MG63 (cell line): ENCODE results near the gene PLK5. TPM values are rescaled to one million over a fixed set of nuclear protein-coding genes. Genes with fewer than 3 reads are reported as not detected.

Experiments used
- DNase-seq: peaks from one replicate; pipeline ENCODE4 v3.0.0-alpha.2; 2020
- H3K27me3 ChIP-seq: fragments of 250-450 bp; sonication (Bioruptor Pico); 2 replicates; pipeline ENCODE4 v1.5.1; 2020; ENCODE audit warnings: mild to moderate bottlenecking, moderate library complexity
- H3K36me3 ChIP-seq: fragments of 250-450 bp; sonication (Bioruptor Pico); 2 replicates; pipeline ENCODE4 v1.5.1; 2020; ENCODE audit warnings: mild to moderate bottlenecking, moderate library complexity
- H3K4me3 ChIP-seq: fragments of 250-450 bp; sonication (Bioruptor Pico); 2 replicates; pipeline ENCODE4 v1.5.1; 2020; ENCODE audit warnings: mild to moderate bottlenecking, moderate library complexity
- H3K9me3 ChIP-seq: fragments of 250-450 bp; sonication (Bioruptor Pico); 2 replicates; pipeline ENCODE4 v1.5.1; 2020; ENCODE audit warnings: mild to moderate bottlenecking, moderate library complexity
- total RNA-seq: library from RNA; depleted of rRNA; stranded (reverse); fragments of >200 nt; shearing (Covaris generic); gene quantifications from 2 replicates; pipeline ENCODE4 v1.2.3, GENCODE V29; 2014; ENCODE audit warnings: low replicate concordance

PLK5 gene
- total RNA-seq, 1 experiment from 2014 or later: not detected

DNA sequence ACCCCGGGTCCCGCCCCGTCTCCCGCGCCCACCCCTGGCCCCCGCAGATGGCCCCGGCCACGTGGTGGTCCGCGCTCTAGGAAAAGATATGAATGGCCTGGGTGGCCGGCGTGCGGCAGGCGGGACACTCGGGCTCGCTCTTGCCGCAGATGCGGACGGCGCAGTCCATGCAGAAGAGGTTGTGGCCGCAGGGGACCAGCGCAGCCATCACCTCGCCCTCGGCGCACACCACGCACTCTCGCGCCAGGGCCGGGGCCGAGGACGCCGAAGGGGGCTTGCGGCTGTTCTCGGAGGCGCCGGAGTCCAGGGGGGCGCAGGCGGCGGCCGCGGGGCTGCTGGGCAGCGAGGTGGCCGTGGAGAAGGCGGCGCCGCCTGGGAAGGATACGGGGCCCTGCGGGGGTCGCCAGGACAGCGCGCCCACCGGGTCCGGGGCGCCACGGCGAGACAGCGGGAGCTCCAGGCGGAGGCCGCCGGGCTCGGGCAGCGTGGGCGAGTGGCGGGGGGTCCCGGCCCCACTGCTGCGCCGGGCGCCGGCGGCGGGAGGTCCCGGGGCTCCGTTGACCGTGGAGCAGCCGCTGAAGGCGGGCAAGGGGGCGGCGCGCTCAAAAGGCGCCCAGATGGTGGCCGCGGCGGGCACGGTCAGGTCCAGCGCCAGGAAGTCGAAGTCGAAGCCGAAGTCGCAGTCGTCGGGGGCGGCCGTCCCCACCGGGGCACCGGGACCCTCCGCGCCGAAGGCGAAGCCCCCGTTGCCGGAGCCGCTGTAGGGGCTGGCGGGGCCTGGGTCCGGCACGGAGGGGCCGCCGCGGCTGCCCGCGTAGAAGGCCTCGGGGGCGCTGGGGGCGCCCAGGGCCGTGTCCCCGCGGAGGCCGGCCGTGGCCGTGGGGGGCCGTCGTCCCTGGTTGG is 31.9 kb downstream of the PLK5 start:
- DNase-seq: no peak
- Histone ChIP-seq H3K9me3 (no peaks in the 10 kb centered on the region), H3K36me3 (no peaks in the 10 kb centered on the region), H3K4me3 (no peak overlapping the region), H3K27me3 (no peaks in the 10 kb centered on the region)

DNA sequence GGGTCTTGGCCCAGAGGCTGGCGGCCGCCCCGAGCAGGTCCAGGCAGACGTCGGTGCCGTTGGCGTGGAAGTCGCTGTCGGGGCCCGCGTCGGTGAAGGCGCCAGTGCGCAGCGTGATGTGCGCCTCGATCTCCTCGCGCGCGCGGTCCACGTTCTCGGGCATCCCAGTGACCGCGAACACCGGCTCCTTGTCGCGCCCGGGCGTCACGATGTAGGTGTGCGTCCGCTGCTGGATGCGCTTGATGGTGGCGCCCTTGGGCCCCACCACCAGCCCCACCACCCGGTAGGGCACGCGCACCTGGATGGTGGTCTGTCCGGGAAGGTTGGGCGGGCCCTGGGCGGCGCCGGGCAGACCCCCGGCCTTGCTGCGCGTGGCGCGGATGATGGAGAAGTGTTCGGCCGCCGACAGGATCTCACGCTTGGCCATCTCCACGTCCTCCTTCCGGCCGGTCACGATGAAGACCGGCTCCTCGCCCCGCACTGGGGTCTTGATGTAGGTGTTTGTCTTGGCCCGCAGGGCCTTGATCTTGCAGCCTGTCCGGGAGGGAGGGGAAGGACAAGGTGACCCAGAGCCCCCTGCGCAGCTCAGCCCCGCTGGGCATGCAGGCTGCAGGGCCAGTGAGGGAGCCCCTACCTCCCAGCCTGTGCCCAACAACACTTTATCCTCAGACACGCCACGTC is 32.7 kb downstream of the PLK5 start:
- Histone ChIP-seq H3K36me3 (no peaks in the 10 kb centered on the region), H3K27me3 (no peaks in the 10 kb centered on the region), H3K9me3 (no peaks in the 10 kb centered on the region), H3K4me3 (no peak overlapping the region)
- DNase-seq: no peak

GRCh38 chr19:1558552-1558951 is 34.7 kb downstream of the PLK5 start:
- Histone ChIP-seq H3K27me3 (no peaks in the 10 kb centered on the region), H3K9me3 (no peaks in the 10 kb centered on the region), H3K36me3 (no peaks in the 10 kb centered on the region), H3K4me3 (no peak overlapping the region)
- no peak for DNase-seq

- no peaks in the 10 kb centered on the region for H3K36me3 ChIP-seq
- H3K4me3 ChIP-seq: no peak overlapping the region
- H3K9me3 ChIP-seq: no peaks in the 10 kb centered on the region
- H3K27me3 ChIP-seq: no peaks in the 10 kb centered on the region
- no peak for DNase-seq
Observed at GRCh38 chr19:1560286-1560882, 36.5 kb downstream of the PLK5 start.

GRCh38 chr19:1561236-1561842 is 37.5 kb downstream of the PLK5 start:
- Histone ChIP-seq H3K27me3 (no peaks in the 10 kb centered on the region), H3K9me3 (no peaks in the 10 kb centered on the region), H3K36me3 (no peaks in the 10 kb centered on the region), H3K4me3 (no peak overlapping the region)
- no peak for DNase-seq

DNA sequence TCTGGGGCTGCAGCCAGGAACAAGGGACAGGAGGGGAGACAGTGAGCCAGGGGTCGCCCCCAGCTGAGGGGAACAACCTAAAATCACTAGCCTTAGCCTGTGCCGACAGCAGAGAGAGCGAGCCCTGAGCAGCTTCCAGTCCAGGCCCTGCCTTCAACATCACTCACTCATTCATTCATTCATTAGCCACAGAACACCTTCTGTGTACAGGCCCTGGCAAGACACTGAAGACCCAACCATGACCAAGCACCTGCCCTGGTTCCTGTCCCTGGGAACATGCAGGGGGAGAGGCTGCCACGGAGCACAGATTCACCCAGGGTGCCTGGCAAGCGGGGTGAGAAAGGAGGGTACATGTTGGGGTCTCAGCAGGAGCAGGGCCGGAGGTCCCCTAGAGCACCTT is 39.4 kb downstream of the PLK5 start:
- H3K9me3 ChIP-seq: no peaks in the 10 kb centered on the region
- no peak for DNase-seq
- H3K27me3 ChIP-seq: no peaks in the 10 kb centered on the region
- H3K4me3 ChIP-seq: no peak overlapping the region
- H3K36me3 ChIP-seq: no peaks in the 10 kb centered on the region

DNA sequence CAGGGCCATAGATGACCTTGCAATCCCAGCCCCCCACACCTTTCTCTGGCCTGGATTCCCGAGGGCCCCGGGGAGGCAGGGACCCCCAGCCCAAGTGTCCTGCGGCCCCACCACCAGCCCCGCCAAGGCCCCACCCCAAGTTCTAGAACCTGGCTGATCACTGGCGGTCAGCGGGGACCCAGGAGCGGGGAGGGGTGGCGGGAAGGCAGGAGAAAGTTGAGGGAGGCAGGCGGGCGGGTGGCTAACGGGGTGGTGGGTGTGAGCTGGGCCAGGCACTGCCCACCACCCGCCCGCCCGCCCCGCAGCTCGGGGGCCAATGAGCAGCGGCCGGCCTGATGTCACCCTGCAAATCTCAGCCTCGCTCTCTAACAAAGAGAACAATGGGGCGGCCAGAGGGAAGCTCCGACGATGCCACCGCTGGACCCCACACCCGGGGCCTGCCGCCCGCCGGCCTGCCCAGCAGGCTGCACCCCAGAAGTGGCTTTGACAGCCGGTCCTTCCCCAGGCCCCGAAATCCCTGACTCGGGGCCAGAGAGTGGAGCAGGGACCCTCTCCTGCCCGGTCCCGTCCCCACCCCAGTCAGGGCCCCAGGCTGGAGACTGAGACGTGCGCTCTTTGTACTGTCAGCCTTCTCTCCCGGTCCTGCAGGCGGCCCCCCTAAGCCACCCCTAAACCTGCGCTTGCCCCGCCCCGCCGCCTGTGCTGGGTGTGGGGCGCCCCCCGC is 42.7 kb downstream of the PLK5 start:
- no peaks in the 10 kb centered on the region for H3K36me3 ChIP-seq
- DNase-seq: peak; percentile 61
- H3K9me3 ChIP-seq: no peaks in the 10 kb centered on the region
- peak overlapping the region; percentile 54 for H3K4me3 ChIP-seq
- no peaks in the 10 kb centered on the region for H3K27me3 ChIP-seq

DNA sequence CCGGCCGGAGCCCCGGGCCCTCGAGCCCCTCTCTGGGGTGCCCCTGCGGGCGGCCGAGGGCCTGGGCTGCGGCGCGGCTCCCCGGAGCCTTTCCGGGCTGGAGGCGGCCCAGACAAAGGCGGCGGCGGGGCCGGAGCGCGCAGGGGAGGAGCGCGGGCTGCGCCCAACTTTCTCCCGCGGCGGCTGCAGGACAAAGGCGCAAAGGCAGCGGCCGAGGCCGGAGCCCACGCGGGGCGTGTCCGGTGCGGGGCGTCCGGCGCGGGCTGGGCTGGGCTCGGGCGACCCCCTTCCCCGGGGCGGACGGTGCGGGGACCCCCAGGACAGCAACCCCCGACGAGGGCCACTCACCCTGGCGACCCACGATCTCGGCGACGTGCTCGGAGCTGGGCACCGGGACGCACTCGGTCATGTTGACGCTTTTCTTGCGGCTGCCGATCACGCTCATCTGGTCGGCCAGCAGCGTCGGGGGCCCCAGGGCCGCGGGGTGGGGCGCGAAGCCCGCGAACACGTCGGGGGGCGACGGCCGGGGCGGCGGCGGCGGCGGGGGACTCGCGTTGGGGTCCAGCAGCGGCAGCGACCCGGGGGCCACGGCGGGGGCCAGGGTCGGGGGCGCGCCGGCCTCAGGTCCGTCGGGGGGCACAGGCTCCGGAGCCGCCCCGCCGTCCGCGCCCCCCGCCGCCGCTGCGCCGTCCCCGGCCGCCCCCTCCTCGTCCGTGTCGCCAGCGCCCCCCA is 43.4 kb downstream of the PLK5 start:
- H3K9me3 ChIP-seq: no peaks in the 10 kb centered on the region
- no peaks in the 10 kb centered on the region for H3K27me3 ChIP-seq
- peak overlapping the region; percentile 54 for H3K4me3 ChIP-seq
- peak; percentile 17 for DNase-seq
- no peaks in the 10 kb centered on the region for H3K36me3 ChIP-seq

GRCh38 chr19:1567848-1568227 is 44.0 kb downstream of the PLK5 start:
- DNase-seq: no peak
- H3K27me3 ChIP-seq: no peaks in the 10 kb centered on the region
- H3K4me3 ChIP-seq: no peak overlapping the region
- no peaks in the 10 kb centered on the region for H3K36me3 ChIP-seq
- no peaks in the 10 kb centered on the region for H3K9me3 ChIP-seq

- H3K36me3 ChIP-seq: no peaks in the 10 kb centered on the region
- no peaks in the 10 kb centered on the region for H3K27me3 ChIP-seq
- H3K4me3 ChIP-seq: peak within 1 kb of the TSS; percentile 54
- no peaks in the 10 kb centered on the region for H3K9me3 ChIP-seq
- peak; percentile 58 for DNase-seq
Observed at GRCh38 chr19:1568320-1569019, 44.6 kb downstream of the PLK5 start, which contains the start of gene MEX3D. Gene MEX3D (minus strand): TSS chr19:1568325. CDS start chr19:1568058, 267 bp downstream.

DNA sequence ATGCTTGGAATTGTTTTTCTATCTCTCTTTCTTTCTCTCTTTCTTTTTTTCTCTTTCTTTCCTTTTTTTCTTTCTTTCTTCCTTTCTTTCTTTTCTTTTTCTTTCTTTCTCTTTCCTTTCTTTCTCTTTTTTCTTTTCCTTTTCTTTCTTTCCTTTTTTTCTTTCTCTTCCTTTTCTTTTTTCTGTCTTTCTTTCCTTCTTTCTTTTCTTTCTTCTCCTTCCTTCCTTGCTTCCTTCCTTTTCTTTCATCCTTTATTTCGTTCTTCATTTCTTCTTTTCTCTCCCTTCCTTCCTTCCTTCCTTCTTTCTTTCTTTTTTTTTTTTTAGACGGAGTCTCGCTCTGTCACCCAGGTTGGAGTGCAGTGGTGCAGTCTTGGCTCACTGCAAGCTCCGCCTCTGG is 46.1 kb downstream of the PLK5 start:
- Histone ChIP-seq H3K9me3 (no peaks in the 10 kb centered on the region), H3K4me3 (no peak overlapping the region), H3K27me3 (no peaks in the 10 kb centered on the region), H3K36me3 (no peaks in the 10 kb centered on the region)
- DNase-seq: no peak

DNA sequence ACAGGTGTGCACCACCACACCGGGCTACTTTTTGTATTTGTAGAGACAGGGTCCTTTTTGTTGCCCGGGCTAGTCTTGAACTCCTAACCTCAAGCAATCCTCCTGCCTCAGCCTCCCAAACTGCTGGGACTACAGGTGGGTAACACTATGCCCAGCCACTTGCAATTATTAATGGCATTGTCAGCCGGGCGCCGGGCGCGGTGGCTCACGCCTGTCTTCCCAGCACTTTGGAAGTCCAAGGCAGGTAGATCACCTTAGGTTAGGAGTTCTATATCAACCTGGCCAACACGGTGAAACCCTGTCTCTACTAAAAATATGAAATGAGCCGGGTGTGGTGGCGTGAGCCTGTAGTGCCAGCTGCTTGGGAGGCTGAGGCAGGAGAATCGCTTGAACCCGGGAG is 47.0 kb downstream of the PLK5 start:
- DNase-seq: no peak
- Histone ChIP-seq H3K36me3 (no peaks in the 10 kb centered on the region), H3K9me3 (no peaks in the 10 kb centered on the region), H3K27me3 (no peaks in the 10 kb centered on the region), H3K4me3 (no peak overlapping the region)

- no peaks in the 10 kb centered on the region for H3K9me3 ChIP-seq
- DNase-seq: no peak
- H3K27me3 ChIP-seq: no peaks in the 10 kb centered on the region
- no peaks in the 10 kb centered on the region for H3K36me3 ChIP-seq
- H3K4me3 ChIP-seq: no peak overlapping the region
Observed at GRCh38 chr19:1571358-1571757, 47.5 kb downstream of the PLK5 start.

DNA sequence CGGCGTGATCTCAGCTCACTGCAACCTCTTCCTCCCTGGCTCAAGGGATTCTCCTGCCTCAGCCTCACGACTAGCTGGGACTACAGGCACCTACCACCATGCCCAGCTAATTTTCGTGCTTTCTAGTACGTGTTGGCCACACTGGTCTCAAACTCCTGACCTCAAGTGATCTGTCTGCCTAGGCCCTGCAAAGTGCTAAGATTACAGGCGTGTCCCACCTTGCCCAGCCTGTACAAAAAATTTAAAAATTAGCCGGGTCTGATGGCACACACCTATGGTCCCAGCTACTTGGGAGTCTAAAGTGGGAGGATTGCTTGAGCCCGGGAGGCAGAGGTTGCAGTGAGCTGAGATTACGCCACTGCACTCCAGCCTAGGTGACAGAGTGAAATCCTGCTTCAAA is 48.9 kb downstream of the PLK5 start:
- no peaks in the 10 kb centered on the region for H3K36me3 ChIP-seq
- DNase-seq: no peak
- no peak overlapping the region for H3K4me3 ChIP-seq
- no peaks in the 10 kb centered on the region for H3K9me3 ChIP-seq
- no peaks in the 10 kb centered on the region for H3K27me3 ChIP-seq

- DNase-seq: no peak
- no peaks in the 10 kb centered on the region for H3K9me3 ChIP-seq
- H3K4me3 ChIP-seq: no peak overlapping the region
- H3K27me3 ChIP-seq: no peaks in the 10 kb centered on the region
- no peaks in the 10 kb centered on the region for H3K36me3 ChIP-seq
Observed at GRCh38 chr19:1574354-1575136, 50.7 kb downstream of the PLK5 start.
